ENCODE data around the gene CHRNB1. TPM values are rescaled to one million over a fixed set of nuclear protein-coding genes. Genes with fewer than 3 reads are reported as not detected.

The CHRNB1 gene
- total RNA-seq, 1 experiment from 2014 or later, result 12.7 TPM

DNA sequence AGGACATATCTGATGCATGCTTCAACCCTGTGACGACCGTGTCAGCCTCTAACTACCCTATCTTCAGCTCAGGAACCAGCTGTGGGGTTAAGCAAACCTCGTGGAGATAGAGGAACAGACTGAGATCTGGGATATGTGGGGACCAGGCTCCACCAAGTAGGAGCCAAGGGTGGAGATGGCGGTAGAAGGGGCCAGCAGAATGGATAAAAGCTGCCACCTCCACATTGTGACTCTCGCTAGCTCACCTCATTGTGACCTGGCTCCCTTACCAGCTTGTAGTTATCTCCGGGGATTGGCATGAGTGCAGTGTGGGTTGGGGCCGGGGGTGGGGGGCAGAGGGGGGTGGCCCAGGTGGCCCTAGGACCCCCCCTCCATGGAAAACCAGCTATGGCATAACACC lies 19.5 kb upstream of the CHRNB1 start, which contains the start of gene SPEM2:
Gene SPEM2 (plus strand): TSS at position 301 of the 400 bp plus-strand sequence. CDS start 73 bp downstream, at position 374.
- Histone ChIP-seq H4K5ac (ENCODE audit: insufficient read length, low read depth, low read length) (no peak within 1 kb of the TSS), H2AFZ (ENCODE audit: low read length) (no peak within 1 kb of the TSS), H3K4ac (ENCODE audit: low read depth, low read length) (no peak within 1 kb of the TSS), H3K79me2 (ENCODE audit: insufficient read depth, low read length) (no peaks in the 10 kb centered on the region), H4K91ac (ENCODE audit: insufficient read length, low read depth, low read length) (no peak within 1 kb of the TSS), H2BK120ac (ENCODE audit: low read depth, low read length, poor library complexity, severe bottlenecking) (no peak within 1 kb of the TSS), H3K9me3 (ENCODE audit: control insufficient read depth, low read depth, low read length) (no peaks in the 10 kb centered on the region), H2BK5ac (ENCODE audit: insufficient read length, low read length) (no peak within 1 kb of the TSS), H3K4me1 (ENCODE audit: insufficient read depth, low read length) (no peaks in the 10 kb centered on the region), H3K27me3 (ENCODE audit: insufficient read depth, low read length) (no peaks in the 10 kb centered on the region), H3K14ac (ENCODE audit: insufficient read depth, low read length) (no peak within 1 kb of the TSS), H3K27ac (ENCODE audit: insufficient read length, low read depth, low read length) (no peak within 1 kb of the TSS), H2BK12ac (ENCODE audit: insufficient read length, low read depth, low read length) (no peak within 1 kb of the TSS), H3K23ac (ENCODE audit: insufficient read length, low read depth, low read length) (no peak within 1 kb of the TSS), H2AK5ac (ENCODE audit: insufficient read length, low read length) (no peak within 1 kb of the TSS), H4K8ac (replicated peaks; ENCODE audit: insufficient read length, low read depth, low read length) (no peak within 1 kb of the TSS), H3K56ac (ENCODE audit: insufficient read length, low read depth, low read length) (no peak within 1 kb of the TSS), H3K18ac (ENCODE audit: insufficient read length, low read depth, low read length) (no peak within 1 kb of the TSS), H3K79me1 (ENCODE audit: insufficient read depth, low read depth, low read length, poor library complexity, severe bottlenecking) (no peaks in the 10 kb centered on the region), H3K23me2 (ENCODE audit: insufficient read length, low read depth, low read length, poor library complexity, severe bottlenecking) (no peaks in the 10 kb centered on the region), H3T11ph (ENCODE audit: low read length) (no peak within 1 kb of the TSS), H2BK15ac (ENCODE audit: low read depth, low read length) (no peak within 1 kb of the TSS), H4K20me1 (ENCODE audit: control insufficient read depth, insufficient read depth, insufficient read length) (no peaks in the 10 kb centered on the region), H3K4me2 (ENCODE audit: insufficient read depth, insufficient read length, low read length) (no peak within 1 kb of the TSS), H2BK20ac (ENCODE audit: low read depth, low read length, poor library complexity, severe bottlenecking) (no peak within 1 kb of the TSS), H3K9ac (ENCODE audit: extremely low read depth, insufficient read length, low read length) (no peak within 1 kb of the TSS)
- TF ChIP-seq, protein P1, sequence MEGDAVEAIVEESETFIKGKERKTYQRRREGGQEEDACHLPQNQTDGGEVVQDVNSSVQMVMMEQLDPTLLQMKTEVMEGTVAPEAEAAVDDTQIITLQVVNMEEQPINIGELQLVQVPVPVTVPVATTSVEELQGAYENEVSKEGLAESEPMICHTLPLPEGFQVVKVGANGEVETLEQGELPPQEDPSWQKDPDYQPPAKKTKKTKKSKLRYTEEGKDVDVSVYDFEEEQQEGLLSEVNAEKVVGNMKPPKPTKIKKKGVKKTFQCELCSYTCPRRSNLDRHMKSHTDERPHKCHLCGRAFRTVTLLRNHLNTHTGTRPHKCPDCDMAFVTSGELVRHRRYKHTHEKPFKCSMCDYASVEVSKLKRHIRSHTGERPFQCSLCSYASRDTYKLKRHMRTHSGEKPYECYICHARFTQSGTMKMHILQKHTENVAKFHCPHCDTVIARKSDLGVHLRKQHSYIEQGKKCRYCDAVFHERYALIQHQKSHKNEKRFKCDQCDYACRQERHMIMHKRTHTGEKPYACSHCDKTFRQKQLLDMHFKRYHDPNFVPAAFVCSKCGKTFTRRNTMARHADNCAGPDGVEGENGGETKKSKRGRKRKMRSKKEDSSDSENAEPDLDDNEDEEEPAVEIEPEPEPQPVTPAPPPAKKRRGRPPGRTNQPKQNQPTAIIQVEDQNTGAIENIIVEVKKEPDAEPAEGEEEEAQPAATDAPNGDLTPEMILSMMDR (conservative IDR thresholded peaks at IDR 0.05), result no peak
- no CpG with 5 or more reads among the region's 7 CpGs for whole genome bisulfite sequencing (ENCODE audit: extremely low coverage, insufficient read length, low lambda C conversion rate)
- Mint-ChIP-seq H3K4me3 (no peak within 1 kb of the TSS), H3K36me3 (ENCODE audit: insufficient read depth in 1 of 3, low read depth in 3 of 3) (no peaks in the 10 kb centered on the region), H3K27ac (no peak within 1 kb of the TSS; a peak in 1 of 7 replicates), H3K27me3 (ENCODE audit: low read depth) (peaks cover 9% of the 10 kb centered on the region), H3K4me1 (peaks cover 0 to 6% of the 10 kb centered on the region in 2 experiments; a peak in 2 of 4 replicates), H3K9me3 (no peaks in the 10 kb centered on the region; a peak in 1 of 5 replicates)
- no peak for DNase-seq
